H9 (cell line): ENCODE results near the gene HLX. TPM values are rescaled to one million over a fixed set of nuclear protein-coding genes. Genes with fewer than 3 reads are reported as not detected.
A peak's percentile ranks its signal among the peaks of the same experiment; 100 is the strongest.

Experiments
- DNase-seq: peaks from one replicate; pipeline ENCODE4 v3.0.0-alpha.2; 2017
- H2AFZ ChIP-seq: one replicate; pipeline ENCODE4 v1.6.1; 2013; ENCODE audit warnings: mild to moderate bottlenecking, low read length, control low read depth, moderate library complexity
- H2AK5ac ChIP-seq: 2 replicates; pipeline ENCODE4 v1.6.1; 2013; ENCODE audit warnings: low read length, control low read depth, mixed read lengths; ENCODE audit not compliant: insufficient read length
- H2BK120ac ChIP-seq: one replicate; pipeline ENCODE4 v1.6.1; 2013; ENCODE audit warnings: low read depth, mild to moderate bottlenecking, low read length, control low read depth, inconsistent platforms; ENCODE audit not compliant: poor library complexity, severe bottlenecking
- H2BK12ac ChIP-seq: 2 replicates; pipeline ENCODE4 v1.6.1; 2013; ENCODE audit warnings: low read length, control low read depth, mixed read lengths, low read depth; ENCODE audit not compliant: insufficient read length
- H2BK15ac ChIP-seq: 2 replicates; pipeline ENCODE4 v1.6.1; 2013; ENCODE audit warnings: low read depth, low read length, control low read depth
- H2BK20ac ChIP-seq: one replicate; pipeline ENCODE4 v1.6.1; 2013; ENCODE audit warnings: low read depth, mild to moderate bottlenecking, low read length, control low read depth, inconsistent platforms; ENCODE audit not compliant: poor library complexity, severe bottlenecking
- H2BK5ac ChIP-seq: 2 replicates; pipeline ENCODE4 v1.6.1; 2013; ENCODE audit warnings: low read length, control low read depth, mixed read lengths; ENCODE audit not compliant: insufficient read length
- H3K14ac ChIP-seq: 2 replicates; pipeline ENCODE4 v1.6.1; 2013; ENCODE audit warnings: low read length, control low read depth; ENCODE audit not compliant: insufficient read depth
- H3K18ac ChIP-seq: 2 replicates; pipeline ENCODE4 v1.6.1; 2013; ENCODE audit warnings: low read depth, mild to moderate bottlenecking, mixed read lengths, low read length, control low read depth; ENCODE audit not compliant: insufficient read length
- H3K23ac ChIP-seq: 2 replicates; pipeline ENCODE4 v1.6.1; 2013; ENCODE audit warnings: low read length, control low read depth, mixed read lengths, low read depth; ENCODE audit not compliant: insufficient read length
- H3K23me2 ChIP-seq: 2 replicates; pipeline ENCODE4 v1.6.1; 2013; ENCODE audit warnings: low read depth, mild to moderate bottlenecking, mixed read lengths, low read length, control low read depth; ENCODE audit not compliant: insufficient read length, poor library complexity, severe bottlenecking
- H3K27ac ChIP-seq: 2 replicates; pipeline ENCODE4 v1.5.1; 2013; ENCODE audit warnings: low read length, control low read depth, mixed read lengths, low read depth; ENCODE audit not compliant: insufficient read length
- H3K27me3 ChIP-seq: 2 replicates; pipeline ENCODE4 v1.6.1; 2013; ENCODE audit warnings: low read length, control low read depth, inconsistent platforms; ENCODE audit not compliant: insufficient read depth
- H3K4ac ChIP-seq: 2 replicates; pipeline ENCODE4 v1.6.1; 2013; ENCODE audit warnings: low read depth, mild to moderate bottlenecking, control low read depth, inconsistent platforms, low read length, moderate library complexity
- H3K4me1 ChIP-seq: 2 replicates; pipeline ENCODE4 v1.6.1; 2013; ENCODE audit warnings: low read length, control low read depth, inconsistent platforms; ENCODE audit not compliant: insufficient read depth
- H3K4me2 ChIP-seq: 2 replicates; pipeline ENCODE4 v1.6.1; 2013; ENCODE audit warnings: low read length, control low read depth, mixed read lengths; ENCODE audit not compliant: insufficient read length, insufficient read depth
- H3K56ac ChIP-seq: 2 replicates; pipeline ENCODE4 v1.6.1; 2013; ENCODE audit warnings: low read depth, mild to moderate bottlenecking, mixed read lengths, low read length, control low read depth; ENCODE audit not compliant: insufficient read length
- H3K79me1 ChIP-seq: 2 replicates; pipeline ENCODE4 v1.6.1; 2013; ENCODE audit warnings: low read depth, mild to moderate bottlenecking, moderate library complexity, low read length, control low read depth, inconsistent platforms; ENCODE audit not compliant: insufficient read depth, poor library complexity, severe bottlenecking
- H3K79me2 ChIP-seq: 2 replicates; pipeline ENCODE4 v1.6.1; 2013; ENCODE audit warnings: low read length, control low read depth, inconsistent platforms; ENCODE audit not compliant: insufficient read depth
- H3K9ac ChIP-seq: 2 replicates; pipeline ENCODE4 v1.6.1; 2013; ENCODE audit warnings: low read length, control low read depth, mixed read lengths; ENCODE audit not compliant: insufficient read length; ENCODE audit errors: extremely low read depth
- H3K9me3 ChIP-seq: one replicate; pipeline ENCODE4 v1.6.1; 2013; ENCODE audit warnings: low read depth, low read length, inconsistent platforms; ENCODE audit not compliant: control insufficient read depth
- H3T11ph ChIP-seq: one replicate; pipeline ENCODE4 v1.6.1; 2013; ENCODE audit warnings: mild to moderate bottlenecking, low read length, control low read depth, inconsistent platforms
- H4K20me1 ChIP-seq: one replicate; pipeline ENCODE4 v1.6.1; 2013; ENCODE audit not compliant: control insufficient read depth, insufficient read length, insufficient read depth
- H4K5ac ChIP-seq: 2 replicates; pipeline ENCODE4 v1.6.1; 2013; ENCODE audit warnings: low read depth, mild to moderate bottlenecking, mixed read lengths, low read length, control low read depth; ENCODE audit not compliant: insufficient read length
- H4K8ac ChIP-seq: replicated peaks from 2 replicates; pipeline ENCODE4 v1.6.1; 2013; ENCODE audit warnings: low read length, control low read depth, mixed read lengths, low read depth; ENCODE audit not compliant: insufficient read length
- H4K91ac ChIP-seq: 2 replicates; pipeline ENCODE4 v1.6.1; 2013; ENCODE audit warnings: low read depth, mild to moderate bottlenecking, moderate library complexity, mixed read lengths, low read length, control low read depth; ENCODE audit not compliant: insufficient read length
- H3K27ac Mint-ChIP-seq, 3 experiments: 2 replicates in 2 of 3; 3 replicates in 1 of 3; pipeline ENCODE4 v1.8.0; 2020 to 2021; ENCODE audit warnings: mixed read lengths in 3 of 3, mild to moderate bottlenecking in 1 of 3, moderate library complexity in 1 of 3
- H3K27me3 Mint-ChIP-seq: 2 replicates; pipeline ENCODE4 v1.8.0; 2021; ENCODE audit warnings: low read depth, mild to moderate bottlenecking, moderate library complexity, mixed read lengths
- H3K36me3 Mint-ChIP-seq, 3 experiments: 2 replicates in 2 of 3; 3 replicates in 1 of 3; pipeline ENCODE4 v1.8.0; 2020 to 2021; ENCODE audit warnings: low read depth in 3 of 3, mixed read lengths in 3 of 3; ENCODE audit not compliant: insufficient read depth in 1 of 3
- H3K4me1 Mint-ChIP-seq, 2 experiments: 2 replicates each; pipeline ENCODE4 v1.8.0; 2020; ENCODE audit warnings: mixed read lengths in 2 of 2
- H3K4me3 Mint-ChIP-seq, 2 experiments: 2 replicates in 1 of 2; 3 replicates in 1 of 2; pipeline ENCODE4 v1.8.0; 2020 to 2021; ENCODE audit warnings: mild to moderate bottlenecking in 2 of 2, mixed read lengths in 2 of 2, moderate library complexity in 1 of 2
- H3K9me3 Mint-ChIP-seq, 2 experiments: 2 replicates in 1 of 2; 3 replicates in 1 of 2; pipeline ENCODE4 v1.8.0; 2020; ENCODE audit warnings: mild to moderate bottlenecking in 2 of 2, mixed read lengths in 2 of 2, moderate library complexity in 1 of 2
- CTCF ChIP-seq: fragments of 200-600 bp; sonication (generic); conservative IDR thresholded peaks from 3 replicates; pipeline ENCODE4 v1.8.0; 2021; ENCODE audit warnings: antibody characterized with exemption, mild to moderate bottlenecking
- WGBS: extraction: QIAGEN DNeasy Blood & Tissue Kit; methylation state at CpG from one replicate; pipeline ENCODE4 v1.1.7; 2013; ENCODE audit warnings: missing lambda C conversion rate, low lambda C conversion rate, mixed read lengths; ENCODE audit not compliant: insufficient read length; ENCODE audit errors: extremely low coverage; 5-methylcytosine and 5-hydroxymethylcytosine counted together
- total RNA-seq: library from RNA; stranded (reverse); gene quantifications from 2 replicates; pipeline ENCODE4 v1.2.1, GENCODE V29; 2021

Gene HLX
- total RNA-seq, 1 experiment from 2014 or later = 0.37 TPM

GRCh38 chr1:220885971-220886370 is 6.7 kb downstream of the HLX start:
- Mint-ChIP-seq H3K4me3 (peak overlapping the region in 1 of 2 experiments; percentile 74; a peak in 1 of 5 replicates), H3K27me3 (peaks cover 100% of the 10 kb centered on the region), H3K27ac (no peak overlapping the region), H3K9me3 (no peaks in the 10 kb centered on the region; a peak in 1 of 5 replicates), H3K4me1 (peaks cover 34 to 68% of the 10 kb centered on the region in 2 experiments), H3K36me3 (no peaks in the 10 kb centered on the region; a peak in 2 of 7 replicates)
- Histone ChIP-seq H3K4me2 (no peak overlapping the region), H2BK20ac (no peak overlapping the region), H3K27me3 (peaks cover 100% of the 10 kb centered on the region), H4K8ac (no peak overlapping the region), H3K79me1 (no peaks in the 10 kb centered on the region), H2BK120ac (no peak overlapping the region), H3K9me3 (no peaks in the 10 kb centered on the region), H2AFZ (no peak overlapping the region), H2BK5ac (no peak overlapping the region), H3K14ac (no peak overlapping the region), H3K23ac (no peak overlapping the region), H3K18ac (no peak overlapping the region), H3K4ac (no peak overlapping the region), H3K56ac (no peak overlapping the region), H2BK15ac (no peak overlapping the region), H2AK5ac (no peak overlapping the region), H3K23me2 (peaks cover 9% of the 10 kb centered on the region), H4K5ac (no peak overlapping the region), H3K27ac (no peak overlapping the region), H3K79me2 (no peaks in the 10 kb centered on the region), H4K91ac (no peak overlapping the region), H2BK12ac (no peak overlapping the region), H4K20me1 (peaks cover 7% of the 10 kb centered on the region), H3K9ac (no peak overlapping the region), H3T11ph (no peak overlapping the region), H3K4me1 (no peaks in the 10 kb centered on the region)
- no peak for DNase-seq
- no peak for TF ChIP-seq CTCF
- whole genome bisulfite sequencing = no CpG with 5 or more reads among the region's 3 CpGs
